Parathyroid adenoma (tissue), 2 donors: ENCODE results near the gene RHOV.

Source experiments
- H2AFZ ChIP-seq: fragments of 300-600 bp; sonication (generic); one replicate; pipeline ENCODE4 v1.7.0; 2017; ENCODE audit warnings: antibody characterized with exemption, mild to moderate bottlenecking
- H3K27ac ChIP-seq: fragments of 300-600 bp; sonication (generic); one replicate; pipeline ENCODE4 v1.7.0; 2017
- H3K27me3 ChIP-seq: fragments of 300-600 bp; sonication (generic); one replicate; pipeline ENCODE4 v1.7.0; 2017; ENCODE audit warnings: low read length; ENCODE audit not compliant: control insufficient read depth, insufficient read depth
- H3K36me3 ChIP-seq: fragments of 300-600 bp; sonication (generic); one replicate; pipeline ENCODE4 v1.7.0; 2017; ENCODE audit warnings: low read length; ENCODE audit not compliant: control insufficient read depth, insufficient read depth
- H3K4me1 ChIP-seq: fragments of 300-600 bp; sonication (generic); one replicate; pipeline ENCODE4 v1.7.0; 2017; ENCODE audit warnings: control low read depth
- H3K4me2 ChIP-seq: fragments of 300-600 bp; sonication (generic); one replicate; pipeline ENCODE4 v1.7.0; 2017; ENCODE audit warnings: low read length
- H3K4me3 ChIP-seq: fragments of 300-600 bp; sonication (generic); one replicate; pipeline ENCODE4 v1.7.0; 2017; ENCODE audit warnings: low read depth, low read length
- H3K79me2 ChIP-seq: fragments of 300-600 bp; sonication (generic); one replicate; pipeline ENCODE4 v1.7.0; 2017; ENCODE audit warnings: control low read depth
- H3K9ac ChIP-seq: fragments of 300-600 bp; sonication (generic); one replicate; pipeline ENCODE4 v1.7.0; 2017; ENCODE audit warnings: mild to moderate bottlenecking
- H3K9me3 ChIP-seq: fragments of 300-600 bp; sonication (generic); one replicate; pipeline ENCODE4 v1.7.0; 2017; ENCODE audit warnings: low read length; ENCODE audit not compliant: control insufficient read depth
- CTCF ChIP-seq: fragments of 300-600 bp; sonication (generic); IDR thresholded peaks from one replicate; pipeline ENCODE4 v1.7.0; 2017; ENCODE audit warnings: antibody characterized with exemption, mild to moderate bottlenecking
- donor health status: primary hyperparathyroidism.

The RHOV gene

GRCh38 chr15:40847223-40847961 is 26.6 kb downstream of the RHOV start:
- Histone ChIP-seq H3K27me3 (no peaks in the 10 kb centered on the region), H3K4me1 (peaks cover 7% of the 10 kb centered on the region), H3K27ac (peak overlapping the region; percentile 47), H2AFZ (no peak overlapping the region), H3K4me2 (peak overlapping the region; percentile 97), H3K36me3 (no peaks in the 10 kb centered on the region), H3K79me2 (peaks cover 14% of the 10 kb centered on the region), H3K4me3 (peak overlapping the region; percentile 39), H3K9me3 (no peaks in the 10 kb centered on the region), H3K9ac (no peak overlapping the region)
- TF ChIP-seq CTCF: no peak

GRCh38 chr15:40846841-40847222 is 27.2 kb downstream of the RHOV start:
- peak overlapping the region; percentile 88 for H3K4me3 ChIP-seq

GRCh38 chr15:40845511-40846284 is 28.3 kb downstream of the RHOV start:
- H2AFZ ChIP-seq: no peak overlapping the region
- no peaks in the 10 kb centered on the region for H3K36me3 ChIP-seq
- peak overlapping the region; percentile 88 for H3K4me3 ChIP-seq
- no peak overlapping the region for H3K9ac ChIP-seq
- peaks cover 7% of the 10 kb centered on the region for H3K4me1 ChIP-seq
- no peaks in the 10 kb centered on the region for H3K9me3 ChIP-seq
- peaks cover 16% of the 10 kb centered on the region for H3K79me2 ChIP-seq
- no peaks in the 10 kb centered on the region for H3K27me3 ChIP-seq
- no peak for TF ChIP-seq CTCF
- peak overlapping the region; percentile 97 for H3K4me2 ChIP-seq
- peak overlapping the region; percentile 70 for H3K27ac ChIP-seq

More at GRCh38 chr15:40846841-40847222, 27.2 kb downstream of the RHOV start:
- H3K27me3 ChIP-seq: no peaks in the 10 kb centered on the region
- H3K9ac ChIP-seq: no peak overlapping the region
- H3K4me1 ChIP-seq: peaks cover 7% of the 10 kb centered on the region
- peak overlapping the region; percentile 97 for H3K4me2 ChIP-seq
- peaks cover 15% of the 10 kb centered on the region for H3K79me2 ChIP-seq
- no peak overlapping the region for H2AFZ ChIP-seq
- H3K36me3 ChIP-seq: no peaks in the 10 kb centered on the region
- peak overlapping the region; percentile 47 for H3K27ac ChIP-seq
- TF ChIP-seq CTCF: no peak
- no peaks in the 10 kb centered on the region for H3K9me3 ChIP-seq

- H3K9me3 ChIP-seq: no peaks in the 10 kb centered on the region
- H3K4me1 ChIP-seq: peaks cover 7% of the 10 kb centered on the region
- H3K4me3 ChIP-seq: peak overlapping the region; percentile 88
- H3K4me2 ChIP-seq: peak overlapping the region; percentile 97
- H3K79me2 ChIP-seq: peaks cover 16% of the 10 kb centered on the region
- H3K27me3 ChIP-seq: no peaks in the 10 kb centered on the region
- H3K36me3 ChIP-seq: no peaks in the 10 kb centered on the region
- peak overlapping the region; percentile 74 for H2AFZ ChIP-seq
- H3K9ac ChIP-seq: no peak overlapping the region
- no peak for TF ChIP-seq CTCF
- H3K27ac ChIP-seq: peak overlapping the region; percentile 86
These were observed 29.0 kb downstream of the RHOV start for GRCh38 chr15:40845036-40845435.
